SK-N-SH (cell line): ENCODE results near the gene FBXO42. TPM values are rescaled to one million over a fixed set of nuclear protein-coding genes. Genes with fewer than 3 reads are reported as not detected.
A peak's percentile ranks its signal among the peaks of the same experiment; 100 is the strongest.

ENCODE experiments used
- CTCF ChIA-PET: fragments of 300-600, 350-600 bp; formaldehyde crosslinking; extraction: SDS; loops from one replicate; lab custom pipeline; 2021; lab: Yijun Ruan, JAX
- POLR2A ChIA-PET: fragments of 350-600 bp; sonication (Branson Sonifier 250); formaldehyde crosslinking; extraction: SDS; loops from one replicate; lab custom pipeline; 2020; ENCODE audit warnings: antibody characterized with exemption, inconsistent platforms; lab: Yijun Ruan, JAX
- DNase-seq: peaks from one replicate; pipeline ENCODE4 v3.0.0; 2012
- H2AFZ ChIP-seq: fragments of 200-600 bp; sonication (generic); 2 replicates; pipeline ENCODE4 v1.8.1; 2016; ENCODE audit warnings: antibody characterized with exemption, mild to moderate bottlenecking, low read depth
- H3F3A ChIP-seq: fragments of 200-600 bp; sonication (generic); replicated peaks from 2 replicates; pipeline ENCODE3; 2016; ENCODE audit warnings: antibody characterized with exemption, mild to moderate bottlenecking; ENCODE audit not compliant: insufficient read depth
- H3K27ac ChIP-seq, 2 experiments: fragments of 200-500 bp in 1 of 2; fragments of 200-600 bp in 1 of 2; sonication (Bioruptor generic) in 1 of 2; sonication (generic), shearing (Covaris generic) in 1 of 2; 2 replicates each; pipeline versions ENCODE4 v1.5.1 to v1.6.1; 2014 to 2016; ENCODE audit warnings: low read depth in 2 of 2, inconsistent platforms in 1 of 2, low read length in 1 of 2, mild to moderate bottlenecking in 1 of 2, mixed read lengths in 1 of 2
- H3K27me3 ChIP-seq: fragments of 200-600 bp; sonication (generic), shearing (Covaris generic); 2 replicates; pipeline ENCODE4 v1.6.1; 2016; ENCODE audit warnings: mixed run types; ENCODE audit not compliant: insufficient read depth
- H3K36me3 ChIP-seq, 2 experiments: fragments of 200-500 bp in 1 of 2; fragments of 200-600 bp in 1 of 2; sonication (Bioruptor generic) in 1 of 2; sonication (generic) in 1 of 2; replicated peaks in 1 of 2; 2 replicates each; pipeline versions ENCODE3 to v1.5.1; 2014 to 2016; ENCODE audit warnings: low read length in 1 of 2, mild to moderate bottlenecking in 1 of 2; ENCODE audit not compliant: insufficient read depth in 2 of 2, control insufficient read depth in 1 of 2
- H3K4me1 ChIP-seq, 2 experiments: fragments of 200-500 bp in 1 of 2; fragments of 200-600 bp in 1 of 2; sonication (Bioruptor generic) in 1 of 2; sonication (generic), shearing (Covaris generic) in 1 of 2; 2 replicates each; pipeline versions ENCODE4 v1.5.1 to v1.6.1; 2014 to 2016; ENCODE audit warnings: low read depth in 1 of 2, low read length in 1 of 2, mixed run types in 1 of 2; ENCODE audit not compliant: insufficient read depth in 2 of 2, control insufficient read depth in 1 of 2
- H3K4me2 ChIP-seq: fragments of 200-600 bp; sonication (generic), shearing (Covaris generic); 2 replicates; pipeline ENCODE4 v1.6.1; 2017; ENCODE audit warnings: mixed run types
- H3K4me3 ChIP-seq, 2 experiments: fragments of 200-500 bp in 1 of 2; fragments of 200-600 bp in 1 of 2; sonication (Bioruptor generic) in 1 of 2; sonication (generic), shearing (Covaris generic) in 1 of 2; 2 replicates each; pipeline versions ENCODE4 v1.5.1 to v1.8.1; 2014 to 2016; ENCODE audit warnings: low read depth in 2 of 2, inconsistent platforms in 1 of 2, low read length in 1 of 2, mild to moderate bottlenecking in 1 of 2, mixed read lengths in 1 of 2, moderate library complexity in 1 of 2
- H3K79me2 ChIP-seq: fragments of 200-600 bp; sonication (generic); 2 replicates; pipeline ENCODE4 v1.8.1; 2017; ENCODE audit warnings: mild to moderate bottlenecking; ENCODE audit not compliant: insufficient read depth
- H3K9ac ChIP-seq: fragments of 200-600 bp; sonication (generic); 2 replicates; pipeline ENCODE4 v1.6.1; 2017; ENCODE audit warnings: mixed run types
- H3K9me2 ChIP-seq: fragments of 200-600 bp; sonication (generic); 2 replicates; pipeline ENCODE4 v1.6.1; 2017; ENCODE audit warnings: mixed run types
- H3K9me3 ChIP-seq: fragments of 200-600 bp; sonication (generic); 2 replicates; pipeline ENCODE4 v1.6.1; 2017; ENCODE audit warnings: mixed run types, mild to moderate bottlenecking, moderate library complexity
- H4K20me1 ChIP-seq: fragments of 200-600 bp; sonication (generic); 2 replicates; pipeline ENCODE4 v1.6.1; 2017; ENCODE audit warnings: mild to moderate bottlenecking, mixed run types; ENCODE audit not compliant: insufficient read depth
- ELF1 ChIP-seq: IDR thresholded peaks from 2 replicates; pipeline ENCODE4 v1.4.0; 2012
- EP300 ChIP-seq, 2 experiments: IDR thresholded peaks; 2 replicates each; pipeline versions ENCODE4 v1.4.0 to v1.6.1; 2012; ENCODE audit warnings: borderline replicate concordance in 1 of 2, low read depth in 1 of 2, low read length in 1 of 2
- FOSL2 ChIP-seq: IDR thresholded peaks from 2 replicates; pipeline ENCODE4 v1.4.0; 2012; ENCODE audit warnings: low read depth, mild to moderate bottlenecking, moderate library complexity, borderline replicate concordance
- FOXJ3 ChIP-seq: sonication (generic); formaldehyde crosslinking; IDR thresholded peaks from 2 replicates; pipeline ENCODE4 v1.5.1; 2020; ENCODE audit warnings: mild to moderate bottlenecking, missing genetic modification reagents
- GABPA ChIP-seq: IDR thresholded peaks from 2 replicates; pipeline ENCODE4 v1.4.0; 2012; ENCODE audit warnings: low read depth, mild to moderate bottlenecking
- JUND ChIP-seq: IDR thresholded peaks from 2 replicates; pipeline ENCODE4 v1.4.0; 2012
- MEF2A ChIP-seq: IDR thresholded peaks from 2 replicates; pipeline ENCODE4 v1.4.0; 2012; ENCODE audit warnings: low read depth, borderline replicate concordance
- RCOR1 ChIP-seq: fragments of 150-350 bp; IDR thresholded peaks from 2 replicates; pipeline ENCODE4 v1.6.1; 2017; ENCODE audit warnings: antibody characterized with exemption, low read length
- RFX5 ChIP-seq: IDR thresholded peaks from 2 replicates; pipeline ENCODE4 v1.6.1; 2012; ENCODE audit warnings: mild to moderate bottlenecking, improper control_type of control experiment, low read length
- SIN3A ChIP-seq: IDR thresholded peaks from 2 replicates; pipeline ENCODE4 v1.6.1; 2012; ENCODE audit warnings: low read depth, mild to moderate bottlenecking, low read length, moderate library complexity, borderline replicate concordance
- SMC3 ChIP-seq: IDR thresholded peaks from 2 replicates; pipeline ENCODE4 v1.6.1; 2012; ENCODE audit warnings: low read depth, low read length, improper control_type of control experiment
- TEAD4 ChIP-seq: IDR thresholded peaks from 2 replicates; pipeline ENCODE4 v1.4.0; 2012; ENCODE audit warnings: mild to moderate bottlenecking, borderline replicate concordance; ENCODE audit not compliant: insufficient read depth
- YY1 ChIP-seq: IDR thresholded peaks from 2 replicates; pipeline ENCODE4 v1.4.0; 2012; ENCODE audit warnings: low read depth, mild to moderate bottlenecking
- WGBS: methylation state at CpG from one replicate; pipeline ENCODE4 v1.1.6; 2017; ENCODE audit warnings: low lambda C conversion rate; 5-methylcytosine and 5-hydroxymethylcytosine counted together
- polyA plus RNA-seq, 3 experiments: library from polyadenylated mRNA; depleted of rRNA; stranded (reverse); fragments of >200 nt; gene quantifications; 2 replicates each; pipeline ENCODE4 v1.2.3, GENCODE V29; 2012
- TF ChIP-seq, protein P1 (sequence below): IDR thresholded peaks from 2 replicates; pipeline ENCODE4; 2012
- TF ChIP-seq, protein P2 (sequence below): IDR thresholded peaks from 2 replicates; pipeline ENCODE4 v1.6.1; 2012; ENCODE audit warnings: mild to moderate bottlenecking, low read depth, low read length, moderate library complexity

FBXO42 gene
- polyA plus RNA-seq, 1 of the 3 experiments (the other 2 are of a cell fraction), result 8.6 TPM

DNA sequence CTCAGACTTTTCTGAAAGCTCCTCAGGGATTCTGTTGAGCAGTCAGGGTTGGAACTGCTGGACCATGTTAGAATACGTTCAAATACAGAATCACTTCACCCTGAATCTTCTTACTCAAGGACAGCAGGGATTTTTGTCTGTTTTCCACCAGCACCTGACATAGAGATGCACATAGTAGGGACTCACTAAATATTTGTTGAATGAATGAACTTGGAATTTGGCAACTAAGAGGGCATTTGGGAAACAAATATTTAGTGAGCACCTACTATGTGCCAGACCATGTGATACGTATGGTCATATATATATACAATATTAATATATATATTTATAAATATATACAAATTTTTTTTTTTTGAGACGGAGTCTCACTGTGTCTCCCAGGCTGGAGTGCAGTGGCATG, 4.6 kb upstream of the FBXO42 start:
- no peaks in the 10 kb centered on the region for H3K9me2 ChIP-seq
- H3K27me3 ChIP-seq, result no peaks in the 10 kb centered on the region
- no peak for DNase-seq
- no peaks in the 10 kb centered on the region for H4K20me1 ChIP-seq
- CTCF ChIA-PET, result interaction anchor here (1.0 to 1.7 kb wide), 3 partner anchors 113 to 284 kb away, joined by 3 to 6 read pairs (median 4); no protein-coding TSS in a partner anchor
- no peak overlapping the region for H3K9ac ChIP-seq
- no peak overlapping the region for H3K27ac ChIP-seq
- no peaks in the 10 kb centered on the region for H3F3A ChIP-seq
- H3K4me1 ChIP-seq, result peaks cover 4 to 6% of the 10 kb centered on the region in 2 experiments; a peak in 2 of 4 replicates
- no peaks in the 10 kb centered on the region for H3K36me3 ChIP-seq
- WGBS, result 88% methylated on average over 3 of the region's 3 CpGs
- H3K4me2 ChIP-seq, result no peak overlapping the region
- POLR2A ChIA-PET, result no interaction called here
- no peaks in the 10 kb centered on the region for H3K9me3 ChIP-seq
- peaks cover 4% of the 10 kb centered on the region for H3K79me2 ChIP-seq
- no peak for TF ChIP-seq TEAD4
- no peak for TF ChIP-seq YY1
- no peak for TF ChIP-seq ELF1
- TF ChIP-seq, protein P1, sequence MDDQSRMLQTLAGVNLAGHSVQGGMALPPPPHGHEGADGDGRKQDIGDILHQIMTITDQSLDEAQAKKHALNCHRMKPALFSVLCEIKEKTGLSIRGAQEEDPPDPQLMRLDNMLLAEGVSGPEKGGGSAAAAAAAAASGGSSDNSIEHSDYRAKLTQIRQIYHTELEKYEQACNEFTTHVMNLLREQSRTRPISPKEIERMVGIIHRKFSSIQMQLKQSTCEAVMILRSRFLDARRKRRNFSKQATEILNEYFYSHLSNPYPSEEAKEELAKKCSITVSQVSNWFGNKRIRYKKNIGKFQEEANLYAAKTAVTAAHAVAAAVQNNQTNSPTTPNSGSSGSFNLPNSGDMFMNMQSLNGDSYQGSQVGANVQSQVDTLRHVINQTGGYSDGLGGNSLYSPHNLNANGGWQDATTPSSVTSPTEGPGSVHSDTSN, result no peak
- no peak for TF ChIP-seq FOXJ3 (CRISPR knock-in tag)
- TF ChIP-seq GABPA, result no peak
- TF ChIP-seq RCOR1, result no peak
- H3K4me3 ChIP-seq, result no peak overlapping the region
- no peak overlapping the region for H2AFZ ChIP-seq

DNA sequence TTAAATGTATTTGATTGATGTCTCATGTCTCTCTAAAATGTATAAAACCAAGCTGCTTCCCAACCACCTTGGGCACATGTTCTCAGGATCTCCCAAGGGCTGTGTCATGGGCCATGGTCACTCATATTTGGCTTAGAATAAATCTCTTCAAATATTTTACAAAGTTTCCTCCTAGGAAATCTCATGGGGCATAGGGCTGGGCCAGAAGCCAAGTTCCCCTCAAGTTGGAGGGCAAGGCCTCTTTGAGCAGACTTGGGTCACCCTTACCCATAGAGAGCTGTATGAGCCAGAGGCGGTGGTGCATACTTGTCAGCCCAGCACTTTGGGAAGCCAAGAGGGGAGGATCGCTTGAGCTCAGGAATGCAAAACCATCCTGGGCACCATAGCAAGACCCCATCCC, 2.3 kb upstream of the FBXO42 start:
- Histone ChIP-seq H2AFZ (no peak overlapping the region), H3K9me3 (no peaks in the 10 kb centered on the region), H3K4me3 (no peak overlapping the region), H4K20me1 (peaks cover 16% of the 10 kb centered on the region), H3K4me2 (no peak overlapping the region), H3K4me1 (peaks cover 6 to 11% of the 10 kb centered on the region in 2 experiments; a peak in 3 of 4 replicates), H3K27me3 (no peaks in the 10 kb centered on the region), H3K27ac (no peak overlapping the region), H3F3A (peaks cover 7% of the 10 kb centered on the region), H3K36me3 (no peaks in the 10 kb centered on the region), H3K9ac (no peak overlapping the region), H3K79me2 (peaks cover 26% of the 10 kb centered on the region), H3K9me2 (no peaks in the 10 kb centered on the region)
- WGBS, result 86% methylated on average over 1 of the region's 2 CpGs
- no peak for TF ChIP-seq FOSL2
- no peak for TF ChIP-seq JUND
- POLR2A ChIA-PET, result no interaction called here
- DNase-seq, result no peak
- CTCF ChIA-PET, result interaction anchor here (1.8 to 4.3 kb wide), 3 partner anchors 9 to 110 kb away, joined by 4 to 46 read pairs (median 9); no protein-coding TSS in a partner anchor

DNA sequence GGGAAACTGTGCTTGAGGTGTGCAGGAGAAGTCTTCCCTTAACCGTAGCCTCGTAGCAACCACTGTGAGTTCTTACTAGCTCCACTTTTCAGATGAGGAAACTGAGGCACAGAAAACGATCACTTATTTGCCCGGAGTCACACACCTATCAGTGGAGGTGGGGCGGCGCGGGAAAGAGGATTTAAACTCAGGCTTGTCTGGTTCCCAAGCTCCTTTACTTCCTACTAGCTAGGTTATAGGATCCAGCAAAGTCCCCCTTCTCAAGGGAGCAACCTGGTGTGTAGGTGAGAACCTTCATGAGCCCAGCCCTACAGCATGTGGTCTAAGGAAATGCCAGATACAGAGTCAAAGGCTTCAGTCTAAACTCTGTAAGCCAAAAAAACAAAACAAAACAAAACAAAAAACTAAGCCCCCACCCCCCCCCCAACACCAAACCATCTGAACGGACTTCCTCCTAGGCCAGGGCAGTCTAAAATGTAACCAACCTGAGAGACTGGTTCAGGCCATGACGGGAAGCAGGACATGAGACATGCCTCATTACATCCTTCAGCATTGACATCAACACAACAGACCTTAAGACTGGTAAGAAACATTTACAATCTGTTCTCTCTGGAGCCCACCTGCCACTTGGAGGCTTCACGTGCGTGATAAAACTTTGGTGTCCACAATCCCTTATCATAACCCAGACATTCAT, 709 bp upstream of the FBXO42 start:
- H4K20me1 ChIP-seq, result peaks cover 31% of the 10 kb centered on the region
- peak overlapping the region; percentile 94 for H3K9ac ChIP-seq
- H3K27me3 ChIP-seq, result no peaks in the 10 kb centered on the region
- H3K79me2 ChIP-seq, result peaks cover 42% of the 10 kb centered on the region
- H2AFZ ChIP-seq, result peak overlapping the region; percentile 78
- peak overlapping the region; percentile 84 for H3K4me2 ChIP-seq
- 56% methylated on average over 11 of the region's 11 CpGs for WGBS
- CTCF ChIA-PET, result interaction anchor here (0.6 to 4.3 kb wide), 14 partner anchors 11 to 274 kb away, joined by 3 to 46 read pairs (median 4); partner anchors contain the start of gene SZRD1
- H3K4me1 ChIP-seq, result peaks cover 6 to 18% of the 10 kb centered on the region in 2 experiments; a peak in 3 of 4 replicates
- H3K9me3 ChIP-seq, result no peaks in the 10 kb centered on the region
- no peak for DNase-seq
- peak overlapping the region; percentile 75 to 92 for H3K27ac ChIP-seq
- H3K4me3 ChIP-seq, result peak overlapping the region; percentile 69 to 82
- no peaks in the 10 kb centered on the region for H3K9me2 ChIP-seq
- H3F3A ChIP-seq, result peaks cover 11% of the 10 kb centered on the region
- no peaks in the 10 kb centered on the region for H3K36me3 ChIP-seq
- POLR2A ChIA-PET, result interaction anchor here (0.9 to 1.3 kb wide), 5 partner anchors 10 to 136 kb away, joined by 3 to 5 read pairs (median 3); partner anchors contain the start of gene NECAP2
- TF ChIP-seq MEF2A, result no peak
- no peak for TF ChIP-seq SMC3
- TF ChIP-seq RFX5, result no peak
- TF ChIP-seq EP300 (IDR thresholded peaks at IDR 0.05; ENCODE audit: borderline replicate concordance in 1 of 2, low read depth in 1 of 2, low read length in 1 of 2), result no peak
- TF ChIP-seq SIN3A, result no peak
- TF ChIP-seq FOSL2, result no peak
- TF ChIP-seq, protein P1, result no peak
- TF ChIP-seq FOXJ3 (CRISPR knock-in tag), result no peak
- TF ChIP-seq, protein P2, sequence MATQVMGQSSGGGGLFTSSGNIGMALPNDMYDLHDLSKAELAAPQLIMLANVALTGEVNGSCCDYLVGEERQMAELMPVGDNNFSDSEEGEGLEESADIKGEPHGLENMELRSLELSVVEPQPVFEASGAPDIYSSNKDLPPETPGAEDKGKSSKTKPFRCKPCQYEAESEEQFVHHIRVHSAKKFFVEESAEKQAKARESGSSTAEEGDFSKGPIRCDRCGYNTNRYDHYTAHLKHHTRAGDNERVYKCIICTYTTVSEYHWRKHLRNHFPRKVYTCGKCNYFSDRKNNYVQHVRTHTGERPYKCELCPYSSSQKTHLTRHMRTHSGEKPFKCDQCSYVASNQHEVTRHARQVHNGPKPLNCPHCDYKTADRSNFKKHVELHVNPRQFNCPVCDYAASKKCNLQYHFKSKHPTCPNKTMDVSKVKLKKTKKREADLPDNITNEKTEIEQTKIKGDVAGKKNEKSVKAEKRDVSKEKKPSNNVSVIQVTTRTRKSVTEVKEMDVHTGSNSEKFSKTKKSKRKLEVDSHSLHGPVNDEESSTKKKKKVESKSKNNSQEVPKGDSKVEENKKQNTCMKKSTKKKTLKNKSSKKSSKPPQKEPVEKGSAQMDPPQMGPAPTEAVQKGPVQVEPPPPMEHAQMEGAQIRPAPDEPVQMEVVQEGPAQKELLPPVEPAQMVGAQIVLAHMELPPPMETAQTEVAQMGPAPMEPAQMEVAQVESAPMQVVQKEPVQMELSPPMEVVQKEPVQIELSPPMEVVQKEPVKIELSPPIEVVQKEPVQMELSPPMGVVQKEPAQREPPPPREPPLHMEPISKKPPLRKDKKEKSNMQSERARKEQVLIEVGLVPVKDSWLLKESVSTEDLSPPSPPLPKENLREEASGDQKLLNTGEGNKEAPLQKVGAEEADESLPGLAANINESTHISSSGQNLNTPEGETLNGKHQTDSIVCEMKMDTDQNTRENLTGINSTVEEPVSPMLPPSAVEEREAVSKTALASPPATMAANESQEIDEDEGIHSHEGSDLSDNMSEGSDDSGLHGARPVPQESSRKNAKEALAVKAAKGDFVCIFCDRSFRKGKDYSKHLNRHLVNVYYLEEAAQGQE, result no peak
